Loucy (cell line): ENCODE measurements around the gene LRRC43.

Experiments used
- EZH2phosphoT487 ChIP-seq: fragments of 200-600 bp; IDR thresholded peaks from 2 replicates; pipeline ENCODE4 v1.6.1; 2018; ENCODE audit warnings: antibody characterized with exemption, mild to moderate bottlenecking, moderate library complexity, borderline replicate concordance
- TF ChIP-seq, protein P1 (sequence below): fragments of 200-600 bp; sonication (generic); conservative IDR thresholded peaks from 2 replicates; pipeline ENCODE4 v1.5.1; 2014; ENCODE audit warnings: mild to moderate bottlenecking, antibody characterized with exemption, low read length

DNA sequence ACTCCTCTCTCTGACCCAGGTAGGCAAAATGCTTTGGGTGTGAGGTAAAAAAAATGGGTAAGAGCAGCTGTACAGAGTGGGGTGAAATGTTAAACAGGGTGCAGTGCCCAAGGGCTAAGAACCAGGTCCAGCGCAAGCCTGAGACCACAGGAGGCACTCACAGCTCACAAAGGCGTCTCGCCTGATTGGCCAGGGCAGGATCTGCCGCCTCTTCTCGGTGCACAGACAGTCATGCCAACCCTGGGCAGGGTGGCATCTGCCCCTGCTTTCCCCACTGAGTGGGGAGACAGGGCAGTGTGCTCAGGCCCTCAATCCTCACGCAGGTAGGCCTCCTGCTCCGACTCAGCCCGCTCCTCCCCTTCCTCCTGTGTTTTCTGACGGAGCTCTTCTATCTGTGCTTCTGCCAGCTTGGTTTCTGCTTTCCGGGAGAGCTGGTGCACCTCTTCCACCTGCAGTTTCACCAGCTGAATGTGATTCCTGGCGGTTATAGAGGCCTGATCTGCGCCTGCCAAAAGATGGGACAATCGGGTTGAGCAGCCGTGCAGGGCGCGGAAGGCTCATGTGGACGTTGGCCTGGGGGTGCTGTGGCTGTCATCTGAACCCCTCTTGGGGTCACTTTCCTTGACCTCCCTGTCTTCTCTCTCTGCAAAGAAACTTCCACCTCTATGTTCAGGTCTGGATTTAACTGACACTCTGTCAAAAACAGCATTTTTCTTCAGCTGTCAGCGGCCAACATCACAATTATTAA, 25.3 kb downstream of the LRRC43 start:
- TF ChIP-seq, protein P1, sequence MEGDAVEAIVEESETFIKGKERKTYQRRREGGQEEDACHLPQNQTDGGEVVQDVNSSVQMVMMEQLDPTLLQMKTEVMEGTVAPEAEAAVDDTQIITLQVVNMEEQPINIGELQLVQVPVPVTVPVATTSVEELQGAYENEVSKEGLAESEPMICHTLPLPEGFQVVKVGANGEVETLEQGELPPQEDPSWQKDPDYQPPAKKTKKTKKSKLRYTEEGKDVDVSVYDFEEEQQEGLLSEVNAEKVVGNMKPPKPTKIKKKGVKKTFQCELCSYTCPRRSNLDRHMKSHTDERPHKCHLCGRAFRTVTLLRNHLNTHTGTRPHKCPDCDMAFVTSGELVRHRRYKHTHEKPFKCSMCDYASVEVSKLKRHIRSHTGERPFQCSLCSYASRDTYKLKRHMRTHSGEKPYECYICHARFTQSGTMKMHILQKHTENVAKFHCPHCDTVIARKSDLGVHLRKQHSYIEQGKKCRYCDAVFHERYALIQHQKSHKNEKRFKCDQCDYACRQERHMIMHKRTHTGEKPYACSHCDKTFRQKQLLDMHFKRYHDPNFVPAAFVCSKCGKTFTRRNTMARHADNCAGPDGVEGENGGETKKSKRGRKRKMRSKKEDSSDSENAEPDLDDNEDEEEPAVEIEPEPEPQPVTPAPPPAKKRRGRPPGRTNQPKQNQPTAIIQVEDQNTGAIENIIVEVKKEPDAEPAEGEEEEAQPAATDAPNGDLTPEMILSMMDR, result no peak
- no peak for TF ChIP-seq EZH2phosphoT487
